HG03575 (cell line): ENCODE measurements around the gene TEAD2.
"Not testable (repeated sequence)": the region's sequence is repeated elsewhere in the genome, so short reads cannot be mapped to it uniquely, and the experiment has no call there.

Experiments
- ATAC-seq: cut with Tn5 transposase; IDR thresholded peaks from one replicate; pipeline ENCODE4 v1.9.1; 2021; ENCODE audit not compliant: unreplicated experiment, insufficient number of reproducible peaks, low FRiP score; ENCODE audit errors: extremely low read depth

Gene TEAD2

GRCh38 chr19:49306734-49307133 lies 55.5 kb downstream of the TEAD2 start:
- ATAC-seq: not testable (repeated sequence)

GRCh38 chr19:49301866-49302252 lies 60.4 kb downstream of the TEAD2 start:
- ATAC-seq: no peak

DNA sequence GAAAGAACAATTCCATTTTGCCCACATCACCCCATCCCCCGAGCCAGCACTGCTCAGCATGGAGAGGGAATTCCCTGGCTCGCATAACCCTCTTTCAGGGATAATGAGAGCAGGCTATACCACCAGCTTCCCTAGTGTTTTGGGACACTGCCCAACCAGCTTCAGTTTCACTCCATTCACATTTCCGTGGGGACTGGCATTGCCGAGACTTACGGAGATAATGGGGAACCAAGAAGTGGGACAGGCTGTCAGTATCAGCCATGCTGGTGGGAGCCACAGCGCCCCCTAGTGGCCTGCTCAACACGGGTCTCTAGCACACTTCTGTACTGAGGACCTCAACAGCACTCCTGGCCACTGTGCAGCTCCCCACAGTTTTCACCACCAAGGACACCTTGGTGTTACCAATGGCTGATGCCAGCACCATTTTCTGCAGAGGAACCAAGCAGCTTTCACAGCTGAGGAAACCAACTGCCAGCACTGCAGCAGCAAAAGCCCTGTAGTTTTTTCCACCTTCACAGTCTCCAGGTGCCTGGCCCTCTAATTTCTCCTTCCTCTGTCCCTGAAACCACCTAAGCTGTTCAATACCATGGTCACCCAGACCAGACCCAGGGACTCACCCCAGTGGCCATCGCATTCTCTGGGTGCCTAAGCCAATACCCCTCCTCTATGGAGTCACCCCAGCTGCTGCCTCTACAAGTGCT lies 60.9 kb downstream of the TEAD2 start:
- no peak for ATAC-seq

DNA sequence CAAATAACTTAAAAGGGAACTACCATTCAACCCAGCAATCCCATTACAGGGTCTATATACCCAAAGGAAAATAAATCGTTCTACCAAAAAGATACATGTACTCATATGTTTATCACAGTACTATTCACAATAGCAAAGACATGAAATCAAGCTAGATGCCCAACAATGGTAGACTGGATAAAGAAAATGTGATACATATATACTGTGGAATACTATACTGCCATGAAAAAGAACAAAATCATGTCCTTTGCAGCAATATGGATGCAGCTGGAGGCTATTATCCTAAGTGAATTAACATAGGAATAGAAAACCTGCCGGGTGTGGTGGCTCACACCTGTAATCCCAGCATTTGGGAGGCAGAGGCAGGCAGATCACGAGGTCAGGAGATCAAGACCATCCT lies 63.6 kb downstream of the TEAD2 start:
- ATAC-seq: not testable (repeated sequence)

DNA sequence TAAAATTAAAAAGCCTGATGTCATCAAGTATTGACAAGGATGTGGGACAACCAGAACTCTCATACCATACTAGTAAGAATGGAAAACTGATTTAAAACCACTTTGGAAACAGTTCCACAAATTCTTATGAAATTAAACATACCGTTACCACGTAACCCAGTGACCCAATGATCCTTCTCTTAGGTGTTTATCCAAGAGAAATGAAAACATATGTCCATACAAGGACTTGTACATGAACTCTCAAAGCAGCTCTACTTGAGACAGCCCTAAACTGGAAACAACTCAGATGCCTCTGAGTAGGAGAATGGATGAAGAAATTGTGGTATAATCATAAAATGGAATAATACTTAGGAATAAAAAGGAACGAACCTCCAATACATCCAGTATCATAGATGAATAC lies 64.8 kb downstream of the TEAD2 start:
- no peak for ATAC-seq

DNA sequence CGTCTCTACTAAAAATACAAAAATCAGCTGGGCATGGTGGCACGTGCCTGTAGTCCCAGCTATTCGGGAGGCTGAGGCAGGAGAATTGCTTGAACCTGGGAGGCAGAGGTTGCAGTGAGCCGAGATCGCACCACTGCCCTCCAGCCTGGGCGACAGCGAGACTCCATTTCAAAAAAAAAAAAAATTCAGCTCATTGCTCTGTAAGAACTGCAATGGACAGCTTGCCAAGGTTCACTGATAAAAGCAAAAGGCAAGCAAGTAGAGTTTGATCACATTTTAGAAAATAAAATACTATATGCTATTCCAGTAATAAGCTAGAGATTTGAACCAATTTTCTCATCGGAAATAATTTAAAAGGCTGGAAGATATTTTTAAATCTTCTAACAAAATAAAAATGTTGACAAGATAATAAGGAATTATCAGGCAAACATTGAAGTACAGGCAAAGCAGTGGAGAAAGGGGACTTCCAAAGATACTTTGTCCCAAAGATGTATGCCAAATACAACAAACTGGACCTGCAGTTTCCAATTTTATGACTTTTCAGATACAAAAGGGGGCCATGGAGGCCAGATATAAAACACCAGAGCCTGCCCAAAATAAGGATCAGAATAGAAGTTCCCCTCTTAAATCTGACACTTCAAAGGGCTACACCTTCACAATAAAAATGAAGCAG lies 66.9 kb downstream of the TEAD2 start:
- ATAC-seq: no peak

DNA sequence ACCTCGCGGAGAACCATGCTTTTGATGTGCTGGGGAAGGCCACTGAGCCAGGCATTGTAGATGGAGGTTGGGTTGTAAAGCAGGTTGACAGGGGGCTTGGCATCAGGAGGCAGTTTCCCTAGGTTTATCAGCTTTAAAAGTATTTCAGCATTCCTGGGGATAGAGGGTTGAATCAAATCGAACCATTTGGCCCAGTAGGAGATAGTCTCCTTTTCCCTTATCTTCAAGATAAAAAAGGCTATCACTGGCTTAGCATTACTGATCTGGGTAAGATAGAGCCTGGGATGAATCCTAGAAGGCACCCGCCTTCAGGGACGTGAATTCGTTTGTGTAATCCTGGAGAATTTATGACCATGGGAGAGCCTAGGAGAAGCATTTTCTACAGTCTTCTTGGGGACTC lies 67.8 kb downstream of the TEAD2 start:
- ATAC-seq: no peak
